Ishikawa (cell line): ENCODE data around the gene RNF220.

Source experiments
- CEBPB ChIP-seq: IDR thresholded peaks from 2 replicates; pipeline ENCODE4 v1.6.1; 2012
- CREB1 ChIP-seq: IDR thresholded peaks from 2 replicates; pipeline ENCODE4 v1.6.1; 2012; ENCODE audit warnings: low read depth
- EGR1 ChIP-seq: IDR thresholded peaks from 2 replicates; pipeline ENCODE4 v1.6.1; 2012
- EP300 ChIP-seq: IDR thresholded peaks from 2 replicates; pipeline ENCODE4 v1.6.1; 2012; ENCODE audit warnings: borderline replicate concordance
- FOXM1 ChIP-seq: IDR thresholded peaks from 2 replicates; pipeline ENCODE4 v1.6.1; 2012; ENCODE audit warnings: low read depth, borderline replicate concordance
- MAX ChIP-seq: IDR thresholded peaks from 2 replicates; pipeline ENCODE4 v1.6.1; 2012
- NFIC ChIP-seq: IDR thresholded peaks from 2 replicates; pipeline ENCODE4 v1.6.1; 2012
- RAD21 ChIP-seq: IDR thresholded peaks from 2 replicates; pipeline ENCODE4 v1.6.1; 2012; ENCODE audit warnings: low read depth
- TAF1 ChIP-seq: IDR thresholded peaks from 2 replicates; pipeline ENCODE4 v1.6.1; 2012; ENCODE audit warnings: low read depth, mild to moderate bottlenecking
- TCF12 ChIP-seq: IDR thresholded peaks from 2 replicates; pipeline ENCODE4 v1.6.1; 2012; ENCODE audit warnings: low read depth
- TEAD4 ChIP-seq: IDR thresholded peaks from 2 replicates; pipeline ENCODE4 v1.6.1; 2012
- YY1 ChIP-seq: IDR thresholded peaks from 2 replicates; pipeline ENCODE4 v1.6.1; 2012; ENCODE audit warnings: low read depth
- ZBTB7A ChIP-seq: IDR thresholded peaks from 2 replicates; pipeline ENCODE4 v1.6.1; 2012; ENCODE audit warnings: low read depth
- TF ChIP-seq, protein P1 (sequence below): IDR thresholded peaks from 2 replicates; pipeline ENCODE4 v1.6.1; 2012
- TF ChIP-seq, protein P2 (sequence below): IDR thresholded peaks from 2 replicates; pipeline ENCODE4 v1.6.1; 2012; ENCODE audit warnings: low read depth, mild to moderate bottlenecking

Gene RNF220

DNA sequence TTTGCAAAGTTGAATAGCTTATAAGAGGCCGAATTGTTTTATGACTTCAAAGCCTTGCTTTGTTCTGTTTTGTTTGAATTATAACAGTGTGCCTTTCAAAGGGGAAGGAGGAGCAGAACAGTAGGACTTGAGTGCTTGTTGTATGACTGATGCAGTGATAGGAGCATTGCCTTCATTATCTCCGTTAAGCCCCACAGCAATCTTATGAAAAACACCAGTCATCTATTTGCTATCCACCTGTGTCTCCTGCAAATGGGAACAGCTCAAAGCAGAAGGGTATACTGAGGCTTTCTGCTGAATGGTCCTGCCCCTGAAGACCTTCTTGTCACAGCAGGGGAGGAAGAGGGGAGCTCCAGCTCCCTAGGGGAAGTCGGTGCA lies 127.5 kb downstream of the RNF220 start:
- TF ChIP-seq TAF1: no peak
- no peak for TF ChIP-seq TEAD4
- TF ChIP-seq NFIC: no peak
- no peak for TF ChIP-seq RAD21
- no peak for TF ChIP-seq MAX
- TF ChIP-seq ZBTB7A: no peak
- no peak for TF ChIP-seq YY1

- TF ChIP-seq EP300 (no peak), TCF12 (no peak), EGR1 (no peak), MAX (no peak), TEAD4 (no peak), CREB1 (no peak), TAF1 (no peak)
- TF ChIP-seq, protein P1, sequence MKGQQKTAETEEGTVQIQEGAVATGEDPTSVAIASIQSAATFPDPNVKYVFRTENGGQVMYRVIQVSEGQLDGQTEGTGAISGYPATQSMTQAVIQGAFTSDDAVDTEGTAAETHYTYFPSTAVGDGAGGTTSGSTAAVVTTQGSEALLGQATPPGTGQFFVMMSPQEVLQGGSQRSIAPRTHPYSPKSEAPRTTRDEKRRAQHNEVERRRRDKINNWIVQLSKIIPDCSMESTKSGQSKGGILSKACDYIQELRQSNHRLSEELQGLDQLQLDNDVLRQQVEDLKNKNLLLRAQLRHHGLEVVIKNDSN: no peak
- TF ChIP-seq, protein P2, sequence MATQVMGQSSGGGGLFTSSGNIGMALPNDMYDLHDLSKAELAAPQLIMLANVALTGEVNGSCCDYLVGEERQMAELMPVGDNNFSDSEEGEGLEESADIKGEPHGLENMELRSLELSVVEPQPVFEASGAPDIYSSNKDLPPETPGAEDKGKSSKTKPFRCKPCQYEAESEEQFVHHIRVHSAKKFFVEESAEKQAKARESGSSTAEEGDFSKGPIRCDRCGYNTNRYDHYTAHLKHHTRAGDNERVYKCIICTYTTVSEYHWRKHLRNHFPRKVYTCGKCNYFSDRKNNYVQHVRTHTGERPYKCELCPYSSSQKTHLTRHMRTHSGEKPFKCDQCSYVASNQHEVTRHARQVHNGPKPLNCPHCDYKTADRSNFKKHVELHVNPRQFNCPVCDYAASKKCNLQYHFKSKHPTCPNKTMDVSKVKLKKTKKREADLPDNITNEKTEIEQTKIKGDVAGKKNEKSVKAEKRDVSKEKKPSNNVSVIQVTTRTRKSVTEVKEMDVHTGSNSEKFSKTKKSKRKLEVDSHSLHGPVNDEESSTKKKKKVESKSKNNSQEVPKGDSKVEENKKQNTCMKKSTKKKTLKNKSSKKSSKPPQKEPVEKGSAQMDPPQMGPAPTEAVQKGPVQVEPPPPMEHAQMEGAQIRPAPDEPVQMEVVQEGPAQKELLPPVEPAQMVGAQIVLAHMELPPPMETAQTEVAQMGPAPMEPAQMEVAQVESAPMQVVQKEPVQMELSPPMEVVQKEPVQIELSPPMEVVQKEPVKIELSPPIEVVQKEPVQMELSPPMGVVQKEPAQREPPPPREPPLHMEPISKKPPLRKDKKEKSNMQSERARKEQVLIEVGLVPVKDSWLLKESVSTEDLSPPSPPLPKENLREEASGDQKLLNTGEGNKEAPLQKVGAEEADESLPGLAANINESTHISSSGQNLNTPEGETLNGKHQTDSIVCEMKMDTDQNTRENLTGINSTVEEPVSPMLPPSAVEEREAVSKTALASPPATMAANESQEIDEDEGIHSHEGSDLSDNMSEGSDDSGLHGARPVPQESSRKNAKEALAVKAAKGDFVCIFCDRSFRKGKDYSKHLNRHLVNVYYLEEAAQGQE: no peak
Measured at GRCh38 chr1:44534771-44535170, 129.7 kb downstream of the RNF220 start.

DNA sequence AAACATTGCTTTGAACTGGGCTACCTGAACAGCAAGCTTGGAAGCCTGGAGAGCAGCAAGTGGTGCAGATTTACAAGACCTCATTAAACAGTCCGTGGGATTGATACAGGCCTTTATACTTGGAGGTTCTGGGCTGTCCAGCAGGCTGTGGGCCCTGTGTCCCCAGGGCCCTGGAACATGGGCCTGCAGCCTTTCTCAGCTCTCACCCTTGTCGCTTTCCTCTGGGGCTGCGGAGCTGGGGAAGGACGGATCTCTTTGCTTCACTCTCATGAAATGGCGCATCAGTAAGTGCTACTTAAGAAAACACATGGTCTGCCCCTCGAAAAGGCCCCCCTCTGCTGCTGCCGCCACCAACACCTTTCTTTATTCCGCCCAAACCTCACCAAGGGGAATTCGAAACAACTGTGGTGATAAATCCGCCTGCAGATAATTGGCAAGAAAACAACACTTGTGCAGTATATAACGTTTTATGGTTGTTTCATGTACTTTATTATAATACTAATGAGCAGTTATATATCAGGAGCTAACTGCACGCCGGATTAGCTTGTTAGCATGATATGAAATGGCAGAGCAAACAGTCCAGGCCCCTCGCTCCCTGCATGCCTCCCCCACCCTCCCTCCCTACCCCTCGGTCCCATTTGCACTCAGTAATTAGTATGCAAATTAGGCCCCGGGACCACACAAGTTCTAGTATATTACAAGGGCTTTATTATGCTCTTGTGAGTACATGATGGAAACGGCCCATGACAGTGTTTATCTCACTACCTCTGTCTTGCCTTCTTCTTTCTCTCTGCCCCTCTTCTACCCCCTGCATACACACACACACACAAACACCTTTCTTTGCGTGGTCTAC lies 131.5 kb downstream of the RNF220 start:
- TF ChIP-seq, protein P1: no peak
- TF ChIP-seq, protein P2: no peak
- TF ChIP-seq EP300 (no peak), EGR1 (no peak), RAD21 (no peak), YY1 (no peak)

DNA sequence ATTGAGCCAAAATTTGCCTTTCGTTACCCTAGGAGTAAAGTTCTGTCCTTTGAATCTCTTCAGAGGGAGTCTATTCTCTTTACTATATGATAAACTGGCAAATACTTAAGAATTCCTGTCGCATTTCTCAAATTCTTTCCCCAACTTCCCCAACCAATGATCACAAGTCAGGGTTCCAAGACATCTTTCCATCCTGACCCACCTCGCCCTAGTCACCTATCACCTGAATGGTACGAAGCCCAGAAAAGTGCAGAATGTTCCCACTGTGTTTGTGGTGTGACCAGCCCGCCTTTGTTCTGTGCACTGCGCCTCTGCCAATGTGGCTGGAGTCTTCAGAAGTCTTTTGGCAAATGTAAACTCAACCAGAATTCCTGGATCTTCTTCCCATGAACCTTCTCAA lies 132.5 kb downstream of the RNF220 start:
- TF ChIP-seq NFIC (no peak), FOXM1 (no peak), ZBTB7A (no peak)

GRCh38 chr1:44537956-44538355 lies 132.9 kb downstream of the RNF220 start:
- TF ChIP-seq FOXM1: no peak
- TF ChIP-seq, protein P1: no peak
- TF ChIP-seq NFIC: no peak
- TF ChIP-seq CREB1: no peak
- TF ChIP-seq TEAD4: no peak
- no peak for TF ChIP-seq EP300
- no peak for TF ChIP-seq MAX
- no peak for TF ChIP-seq TCF12
- no peak for TF ChIP-seq YY1
- TF ChIP-seq CEBPB: no peak
- TF ChIP-seq, protein P2: no peak
- no peak for TF ChIP-seq EGR1
